Stomach (tissue), 4 donors: Measurements from ENCODE around the gene CCDC61.

Source experiments
- CTCF ChIP-seq, 7 experiments: fragments of 450-650 bp in 4 of 7; fragments of 200-600 bp in 3 of 7; sonication (generic) in 3 of 7; IDR thresholded peaks; one replicate each; pipeline ENCODE4 v1.5.1; 2016 to 2019; ENCODE audit warnings: antibody characterized with exemption in 7 of 7, control low read depth in 2 of 7, mild to moderate bottlenecking in 1 of 7
- EP300 ChIP-seq: sonication (generic); formaldehyde crosslinking; IDR thresholded peaks from one replicate; pipeline ENCODE4 v1.6.1; 2017; ENCODE audit warnings: antibody characterized with exemption
- POLR2A ChIP-seq, 4 donors: fragments of 450-650 bp; IDR thresholded peaks; one replicate each; pipeline ENCODE4 v1.6.1; 2016; ENCODE audit warnings: antibody characterized with exemption in 4 of 4, control low read depth in 2 of 4, mild to moderate bottlenecking in 1 of 4, moderate library complexity in 1 of 4

GRCh38 chr19:45955905-45956608 is 39.2 kb upstream of the CCDC61 start:
- TF ChIP-seq CTCF (IDR thresholded peaks at IDR 0.05) = no peak
- TF ChIP-seq POLR2A (IDR thresholded peaks at IDR 0.05) = no peak
- no peak for TF ChIP-seq EP300
